CD4-positive, alpha-beta T cell (primary cell): ENCODE data around the gene PROSER1. TPM values are rescaled to one million over a fixed set of nuclear protein-coding genes. Genes with fewer than 3 reads are reported as not detected.

Source experiments
- ATAC-seq: fragments of 200-7000 bp; cut with Tn5 transposase; one replicate; pipeline ENCODE4 v1.10.0; 2022; ENCODE audit warnings: mild to moderate bottlenecking; ENCODE audit not compliant: poor library complexity
- CTCF ChIA-PET: fragments of 350-600 bp; sonication (Branson Sonifier 250); formaldehyde crosslinking; loops from one replicate; lab custom pipeline; 2021; ENCODE audit warnings: antibody characterized with exemption, inconsistent platforms; lab: Charles Lee
- POLR2A ChIA-PET: fragments of 350-600 bp; sonication (Branson Sonifier 250); formaldehyde crosslinking; loops from one replicate; lab custom pipeline; 2021; ENCODE audit warnings: antibody characterized with exemption, inconsistent platforms; lab: Charles Lee
- DNase-seq, 14 experiments: peaks; one replicate each; pipeline ENCODE4 v3.0.0-alpha.2; 2013 to 2020; ENCODE audit warnings: mixed read lengths in 2 of 14
- H3K27ac ChIP-seq, 2 donors: one replicate each; pipeline versions ENCODE4 v1.5.1 to v1.7.0; 2013; ENCODE audit warnings: low read length in 2 of 2, low read depth in 1 of 2, mild to moderate bottlenecking in 1 of 2
- H3K27me3 ChIP-seq, 2 experiments: 1 replicate in 1 of 2; 2 replicates in 1 of 2; pipeline versions ENCODE4 v1.6.1 to v1.7.0; 2013; ENCODE audit warnings: low read length in 2 of 2, control low read depth in 1 of 2, mild to moderate bottlenecking in 1 of 2, moderate library complexity in 1 of 2; ENCODE audit not compliant: insufficient read depth in 2 of 2, control insufficient read depth in 1 of 2
- H3K36me3 ChIP-seq: one replicate; pipeline ENCODE4 v1.6.1; 2013; ENCODE audit warnings: low read length, control low read depth; ENCODE audit not compliant: insufficient read depth
- H3K4me1 ChIP-seq: one replicate; pipeline ENCODE4 v1.6.1; 2013; ENCODE audit warnings: low read length, control low read depth; ENCODE audit not compliant: insufficient read depth
- H3K4me3 ChIP-seq: one replicate; pipeline ENCODE4 v1.5.1; 2013; ENCODE audit warnings: mild to moderate bottlenecking, low read length, moderate library complexity
- H3K9me3 ChIP-seq, 2 experiments: 1 replicate in 1 of 2; 2 replicates in 1 of 2; pipeline versions ENCODE4 v1.6.1 to v1.7.0; 2013; ENCODE audit warnings: low read length in 2 of 2, mild to moderate bottlenecking in 2 of 2, control low read depth in 1 of 2, moderate library complexity in 1 of 2; ENCODE audit not compliant: control insufficient read depth in 1 of 2, insufficient read depth in 1 of 2
- H3K27ac Mint-ChIP-seq: one replicate; pipeline ENCODE4 v1.8.0; 2020; ENCODE audit warnings: mixed read lengths
- H3K27me3 Mint-ChIP-seq: one replicate; pipeline ENCODE4 v1.8.0; 2021; ENCODE audit warnings: mixed read lengths
- H3K36me3 Mint-ChIP-seq: one replicate; pipeline ENCODE4 v1.8.0; 2021; ENCODE audit warnings: low read depth, mixed read lengths
- H3K4me1 Mint-ChIP-seq: one replicate; pipeline ENCODE4 v1.8.0; 2021; ENCODE audit warnings: low read depth, mixed read lengths
- H3K4me3 Mint-ChIP-seq: one replicate; pipeline ENCODE4 v1.8.0; 2020; ENCODE audit warnings: mild to moderate bottlenecking, mixed read lengths
- H3K9me3 Mint-ChIP-seq: one replicate; pipeline ENCODE4 v1.8.0; 2020; ENCODE audit warnings: mixed read lengths
- intact Hi-C, 2 experiments: fragments of 100-400 bp; cut with DNase I in 1 of 2; cut with micrococcal nuclease in 1 of 2; formaldehyde crosslinking; loops; one replicate each; pipeline versions ENCODE4 v1.15.1 to v1.9.0; 2023 to 2025; cut with DNase I, micrococcal nuclease
- total RNA-seq, 174 experiments: library from RNA in 2 of 174; stranded (reverse) in 2 of 174; gene quantifications; one replicate each; pipeline ENCODE4 v1.2.3 and lab custom pipeline; 2021 to 2026
- TF ChIP-seq, protein P1 (sequence below): fragments of 200-600 bp; IDR thresholded peaks from one replicate; pipeline ENCODE4 v1.8.0; 2022; ENCODE audit warnings: antibody characterized with exemption, mild to moderate bottlenecking

PROSER1 gene
- total RNA-seq, 2 experiments from 2014 or later = 29.3 to 35.3 TPM

DNA sequence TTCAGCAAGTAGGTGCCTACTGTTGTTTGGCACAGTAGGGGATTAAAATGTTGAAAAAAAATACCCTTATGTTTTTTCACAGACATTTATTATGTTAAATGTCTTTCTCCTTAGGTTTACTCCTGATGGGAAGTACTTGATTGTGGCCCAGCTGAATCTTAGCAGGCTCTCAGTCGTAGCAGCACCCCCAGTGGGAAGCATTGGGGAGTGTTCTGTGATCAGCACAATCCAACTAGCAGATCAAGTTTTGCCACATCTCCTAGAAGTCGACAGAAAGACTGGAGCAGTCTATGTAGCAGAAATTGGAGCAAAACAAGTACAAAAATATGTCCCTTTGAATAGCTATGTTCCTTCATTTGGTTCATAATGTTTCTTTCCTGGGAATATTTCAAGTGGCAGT, 9.7 kb upstream of the PROSER1 start:
- CTCF ChIA-PET = interaction anchor here (1.1 kb wide), 1 partner anchor 11 kb away, joined by 3 read pairs; no protein-coding TSS in a partner anchor
- TF ChIP-seq, protein P1, sequence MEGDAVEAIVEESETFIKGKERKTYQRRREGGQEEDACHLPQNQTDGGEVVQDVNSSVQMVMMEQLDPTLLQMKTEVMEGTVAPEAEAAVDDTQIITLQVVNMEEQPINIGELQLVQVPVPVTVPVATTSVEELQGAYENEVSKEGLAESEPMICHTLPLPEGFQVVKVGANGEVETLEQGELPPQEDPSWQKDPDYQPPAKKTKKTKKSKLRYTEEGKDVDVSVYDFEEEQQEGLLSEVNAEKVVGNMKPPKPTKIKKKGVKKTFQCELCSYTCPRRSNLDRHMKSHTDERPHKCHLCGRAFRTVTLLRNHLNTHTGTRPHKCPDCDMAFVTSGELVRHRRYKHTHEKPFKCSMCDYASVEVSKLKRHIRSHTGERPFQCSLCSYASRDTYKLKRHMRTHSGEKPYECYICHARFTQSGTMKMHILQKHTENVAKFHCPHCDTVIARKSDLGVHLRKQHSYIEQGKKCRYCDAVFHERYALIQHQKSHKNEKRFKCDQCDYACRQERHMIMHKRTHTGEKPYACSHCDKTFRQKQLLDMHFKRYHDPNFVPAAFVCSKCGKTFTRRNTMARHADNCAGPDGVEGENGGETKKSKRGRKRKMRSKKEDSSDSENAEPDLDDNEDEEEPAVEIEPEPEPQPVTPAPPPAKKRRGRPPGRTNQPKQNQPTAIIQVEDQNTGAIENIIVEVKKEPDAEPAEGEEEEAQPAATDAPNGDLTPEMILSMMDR = no peak
- no peak overlapping the region for H3K27ac ChIP-seq
- no peaks in the 10 kb centered on the region for H3K27me3 Mint-ChIP-seq
- DNase-seq = no peak
- H3K27ac Mint-ChIP-seq = no peak overlapping the region
- no peaks in the 10 kb centered on the region for H3K9me3 ChIP-seq
- H3K4me3 Mint-ChIP-seq = no peak overlapping the region
- H3K4me3 ChIP-seq = no peak overlapping the region
- H3K4me1 Mint-ChIP-seq = peaks cover 4% of the 10 kb centered on the region
- H3K4me1 ChIP-seq = no peaks in the 10 kb centered on the region
- POLR2A ChIA-PET = interaction anchor here (1.9 kb wide), 1 partner anchor 11 kb away, joined by 11 read pairs; the partner anchor contains the start of genes NHLRC3 and PROSER1
- H3K9me3 Mint-ChIP-seq = no peaks in the 10 kb centered on the region
- no peaks in the 10 kb centered on the region for H3K36me3 ChIP-seq
- no peaks in the 10 kb centered on the region for H3K27me3 ChIP-seq
- ATAC-seq = no peak
- H3K36me3 Mint-ChIP-seq = peaks cover 44% of the 10 kb centered on the region
- intact Hi-C loops = no loop called here

GRCh38 chr13:39044536-39044935, 6.6 kb upstream of the PROSER1 start:
- Mint-ChIP-seq H3K36me3 (peaks cover 40% of the 10 kb centered on the region), H3K9me3 (no peaks in the 10 kb centered on the region), H3K27me3 (no peaks in the 10 kb centered on the region), H3K27ac (no peak overlapping the region), H3K4me3 (no peak overlapping the region), H3K4me1 (peaks cover 29% of the 10 kb centered on the region)
- intact Hi-C loops = loop anchor here in 1 of 2 experiments (5.0 kb wide), 1 partner anchor 692 kb away; no protein-coding TSS in a partner anchor
- CTCF ChIA-PET = no interaction called here
- TF ChIP-seq, protein P1 = no peak
- Histone ChIP-seq H3K4me3 (no peak overlapping the region), H3K27ac (no peak overlapping the region), H3K27me3 (no peaks in the 10 kb centered on the region), H3K9me3 (no peaks in the 10 kb centered on the region), H3K4me1 (peaks cover 3% of the 10 kb centered on the region), H3K36me3 (no peaks in the 10 kb centered on the region)
- POLR2A ChIA-PET = no interaction called here
- ATAC-seq = no peak
- no peak for DNase-seq

DNA sequence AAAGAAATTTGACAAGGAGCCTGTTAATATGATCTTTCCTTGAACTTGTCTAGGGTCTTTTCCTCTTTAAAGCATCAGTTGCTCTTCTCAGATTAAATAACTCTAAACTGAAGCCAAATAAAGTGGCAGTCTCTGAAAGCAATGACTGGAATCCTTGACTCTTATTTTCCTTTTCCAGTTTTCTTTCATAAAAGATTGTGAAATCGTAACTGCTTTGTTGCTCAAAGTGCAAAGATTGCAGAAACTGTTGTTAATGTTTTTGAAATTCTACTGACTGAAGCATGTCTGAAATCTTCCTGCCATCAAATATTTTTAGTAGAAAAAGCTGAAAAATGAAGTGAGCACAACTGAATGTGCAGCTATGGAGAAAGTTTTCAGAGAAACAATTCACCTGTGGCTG, 2.3 kb upstream of the PROSER1 start:
- H3K27ac Mint-ChIP-seq = peak overlapping the region; percentile 41
- TF ChIP-seq, protein P1 = no peak
- H3K36me3 Mint-ChIP-seq = peaks cover 44% of the 10 kb centered on the region
- CTCF ChIA-PET = no interaction called here
- Histone ChIP-seq H3K4me1 (peaks cover 10% of the 10 kb centered on the region), H3K9me3 (no peaks in the 10 kb centered on the region), H3K27ac (no peak overlapping the region), H3K4me3 (no peak overlapping the region), H3K27me3 (no peaks in the 10 kb centered on the region), H3K36me3 (no peaks in the 10 kb centered on the region)
- no peaks in the 10 kb centered on the region for H3K9me3 Mint-ChIP-seq
- DNase-seq (no peak), ATAC-seq (no peak)
- peaks cover 67% of the 10 kb centered on the region for H3K4me1 Mint-ChIP-seq
- POLR2A ChIA-PET = no interaction called here
- no peaks in the 10 kb centered on the region for H3K27me3 Mint-ChIP-seq
- intact Hi-C loops = loop anchor here in 1 of 2 experiments (5.0 kb wide), 1 partner anchor 688 kb away; no protein-coding TSS in a partner anchor
- H3K4me3 Mint-ChIP-seq = peak overlapping the region; percentile 56
